Retinal pigment epithelial cell (primary cell): ENCODE data around the gene SLC5A6.

Source experiments
- DNase-seq: peaks from one replicate; pipeline ENCODE4 v3.0.0-alpha.2; 2010; ENCODE audit warnings: low read depth
- H3K4me3 ChIP-seq: 2 replicates; pipeline ENCODE4 v1.5.1; 2011; ENCODE audit warnings: mild to moderate bottlenecking, low read length, control low read depth, moderate library complexity
- CTCF ChIP-seq: conservative IDR thresholded peaks from 2 replicates; pipeline ENCODE4 v1.5.1; 2011; ENCODE audit warnings: low read depth, low read length, control low read depth, inconsistent platforms

Gene SLC5A6

GRCh38 chr2:27206346-27206745 lies 5.7 kb downstream of the SLC5A6 start:
- no peak for TF ChIP-seq CTCF
- DNase-seq = no peak

GRCh38 chr2:27205206-27205605 lies 6.9 kb downstream of the SLC5A6 start:
- TF ChIP-seq CTCF = no peak
- DNase-seq = no peak
- H3K4me3 ChIP-seq = no peak overlapping the region

More at GRCh38 chr2:27206346-27206745, 5.7 kb downstream of the SLC5A6 start:
- no peak overlapping the region for H3K4me3 ChIP-seq

- no peak overlapping the region for H3K4me3 ChIP-seq
- no peak for DNase-seq
- TF ChIP-seq CTCF = no peak
These were observed 7.5 kb downstream of the SLC5A6 start for GRCh38 chr2:27204566-27204965.

- no peak for DNase-seq
- no peak overlapping the region for H3K4me3 ChIP-seq
- TF ChIP-seq CTCF = no peak
These were observed 8.3 kb downstream of the SLC5A6 start for GRCh38 chr2:27203741-27204140.

GRCh38 chr2:27202854-27203253 lies 9.2 kb downstream of the SLC5A6 start:
- no peak for TF ChIP-seq CTCF
- no peak for DNase-seq

GRCh38 chr2:27201675-27202074 lies 10.4 kb downstream of the SLC5A6 start:
- no peak for TF ChIP-seq CTCF
- no peak for DNase-seq
- no peak overlapping the region for H3K4me3 ChIP-seq

More at GRCh38 chr2:27202854-27203253, 9.2 kb downstream of the SLC5A6 start:
- H3K4me3 ChIP-seq = no peak overlapping the region

GRCh38 chr2:27199241-27199640 lies 12.8 kb downstream of the SLC5A6 start:
- no peak for DNase-seq
- no peak for TF ChIP-seq CTCF
- no peak overlapping the region for H3K4me3 ChIP-seq
